ENCODE data around the gene CDC20.

CDC20 gene

GRCh38 chr1:43329995-43330751 is 28.6 kb upstream of the CDC20 start:
- DNase-seq = peak; percentile 75

GRCh38 chr1:43331688-43332087 is 27.1 kb upstream of the CDC20 start:
- DNase-seq = no peak

GRCh38 chr1:43334453-43335205 is 24.2 kb upstream of the CDC20 start:
- DNase-seq = no peak

- DNase-seq = no peak
These were observed 21.2 kb upstream of the CDC20 start, which contains the start of gene MPL for GRCh38 chr1:43337588-43337987. TSS of gene MPL (plus strand) at chr1:43337818. CDS start at chr1:43337849, 31 bp downstream.

- no peak for DNase-seq
These were observed 20.8 kb upstream of the CDC20 start for GRCh38 chr1:43338001-43338400.

GRCh38 chr1:43339584-43340232 is 19.1 kb upstream of the CDC20 start:
- DNase-seq = no peak

GRCh38 chr1:43340559-43340958 is 18.2 kb upstream of the CDC20 start:
- no peak for DNase-seq

- DNase-seq = no peak
These were observed 14.4 kb upstream of the CDC20 start for GRCh38 chr1:43344267-43344850.

- no peak for DNase-seq
These were observed 13.7 kb upstream of the CDC20 start for GRCh38 chr1:43345120-43345519.

- DNase-seq = no peak
These were observed 12.1 kb upstream of the CDC20 start for GRCh38 chr1:43346636-43347035.

GRCh38 chr1:43348343-43348808 is 10.4 kb upstream of the CDC20 start:
- DNase-seq = no peak

- DNase-seq = no peak
These were observed 9.8 kb upstream of the CDC20 start for GRCh38 chr1:43348809-43349593.

- DNase-seq = no peak
These were observed 9.0 kb upstream of the CDC20 start for GRCh38 chr1:43349594-43350306.

- DNase-seq = no peak
These were observed 7.8 kb upstream of the CDC20 start for GRCh38 chr1:43350976-43351375.

- DNase-seq = no peak
These were observed 7.1 kb upstream of the CDC20 start for GRCh38 chr1:43351421-43352350.

- DNase-seq = no peak
These were observed 6.5 kb upstream of the CDC20 start for GRCh38 chr1:43352351-43352705.

GRCh38 chr1:43352881-43353280 is 5.9 kb upstream of the CDC20 start:
- no peak for DNase-seq

- DNase-seq = no peak
These were observed 4.3 kb upstream of the CDC20 start for GRCh38 chr1:43354471-43354870.

GRCh38 chr1:43354936-43355335 is 3.8 kb upstream of the CDC20 start:
- DNase-seq = no peak

GRCh38 chr1:43357251-43357650 is 1.5 kb upstream of the CDC20 start:
- no peak for DNase-seq

All from activated CD8-positive, alpha-beta memory T cell treated with anti-CD3 and anti-CD28 coated beads, Interleukin-2, amount 50 U/mL, for 48 hours (primary cell).